ENCODE data around the gene RPS19. TPM values are rescaled to one million over a fixed set of nuclear protein-coding genes. Genes with fewer than 3 reads are reported as not detected.

The RPS19 gene
- total and polyA plus RNA-seq, 10 of the 15 experiments (the other 5 are each of a cell fraction or from before 2014, with no cell fraction given) = 2,615 to 5,578 (median 4,127) TPM

- in situ Hi-C loops (cut with MboI) = no loop called here
- peaks cover 35% of the 10 kb centered on the region for H3K79me2 ChIP-seq (ENCODE audit: control insufficient read depth, insufficient read depth, low read length)
- no TSS peak for BruUV-seq (replicated peaks)
- no peak for TF ChIP-seq PAX5 (IDR thresholded peaks at IDR 0.05; ENCODE audit: borderline replicate concordance, low read depth, low read length)
- no peak for TF ChIP-seq BCL3 (IDR thresholded peaks at IDR 0.05; ENCODE audit: borderline replicate concordance, insufficient read depth, low read depth, low read length, poor library complexity, severe bottlenecking)
- no peak for TF ChIP-seq ZNF217 (IDR thresholded peaks at IDR 0.05)
- TF ChIP-seq KAT2A (conservative IDR thresholded peaks at IDR 0.05; ENCODE audit: control insufficient read depth, low read depth, low read length) = no peak
- TF ChIP-seq CEBPB (IDR thresholded peaks at IDR 0.05; ENCODE audit: borderline replicate concordance in 1 of 2, low read depth in 2 of 2, low read length in 2 of 2) = no peak
- TF ChIP-seq MYB (IDR thresholded peaks at IDR 0.05; ENCODE audit: borderline replicate concordance, low read depth, low read length) = no peak
- no peak for TF ChIP-seq NFXL1 (IDR thresholded peaks at IDR 0.05; ENCODE audit: borderline replicate concordance)
- no peak for TF ChIP-seq LARP7 (IDR thresholded peaks at IDR 0.05)
- no peak for TF ChIP-seq ASH2L (IDR thresholded peaks at IDR 0.05; ENCODE audit: borderline replicate concordance, low read depth)
- no peak for TF ChIP-seq EED (IDR thresholded peaks at IDR 0.05; ENCODE audit: low read depth)
- TF ChIP-seq ZNF207 (IDR thresholded peaks at IDR 0.05; ENCODE audit: borderline replicate concordance) = no peak
- no peak for TF ChIP-seq SREBF1 (IDR thresholded peaks at IDR 0.05; ENCODE audit: low read length)
- TF ChIP-seq HSF1 (IDR thresholded peaks at IDR 0.05; ENCODE audit: low read depth, low read length) = no peak
- no peak for TF ChIP-seq PBX3 (IDR thresholded peaks at IDR 0.05; ENCODE audit: insufficient replicate concordance, low read depth, low read length)
- no peak for TF ChIP-seq PKNOX1 (IDR thresholded peaks at IDR 0.05)
- no peak overlapping the region for H3K4me2 ChIP-seq (ENCODE audit: control insufficient read depth, insufficient read depth)
- H4K20me1 ChIP-seq (ENCODE audit: control insufficient read depth, insufficient read depth) = no peaks in the 10 kb centered on the region
- DNase-seq (ENCODE audit: low read depth, low spot score) (no peak), FAIRE-seq (no peak), ATAC-seq (no peak)
- ChIA-PET SMC1A (ENCODE audit: uncharacterized antibody, unreplicated experiment) (interaction anchor here (1.0 to 1.6 kb wide), 2 partner anchors 17 to 62 kb away, joined by 3 to 5 read pairs; no protein-coding TSS in a partner anchor), RAD21 (ENCODE audit: unreplicated experiment) (interaction anchor here (0.9 to 1.4 kb wide), 3 partner anchors 13 to 30 kb away, joined by 3 to 5 read pairs (median 4); partner anchors contain the start of gene RPS19), CTCF (interaction anchor here (1.0 to 10.8 kb wide), 2 partner anchors 16 to 61 kb away, joined by 3 to 136 read pairs; partner anchors contain the start of gene CD79A), POLR2A (interaction anchor here (0.6 to 6.9 kb wide), 3 partner anchors 17 to 184 kb away, joined by 3 to 90 read pairs (median 4); no protein-coding TSS in a partner anchor)
- H3K36me3 ChIP-seq (ENCODE audit: control insufficient read depth in 2 of 2, insufficient read depth in 2 of 2, low read length in 1 of 2) = peaks cover 18 to 23% of the 10 kb centered on the region in 2 experiments; a peak in 3 of 4 replicates
- no peak overlapping the region for H3K27ac ChIP-seq (ENCODE audit: control insufficient read depth, insufficient read depth)
- H3K4me1 ChIP-seq (ENCODE audit: control insufficient read depth, insufficient read depth, low read length) = peaks cover 30% of the 10 kb centered on the region
- no peak overlapping the region for H2AFZ ChIP-seq (ENCODE audit: control insufficient read depth, low read depth, low read length)
- intact Hi-C loops (cut with micrococcal nuclease; ENCODE audit: unreplicated experiment) = no loop called here
- H3K4me3 ChIP-seq = no peak overlapping the region
- H3K9me3 ChIP-seq (replicated peaks; ENCODE audit: control insufficient read depth, insufficient read depth, low read length) = no peaks in the 10 kb centered on the region
- no peaks in the 10 kb centered on the region for H3K27me3 ChIP-seq (replicated peaks in 1 of 2; ENCODE audit: control insufficient read depth in 2 of 2, insufficient read depth in 2 of 2, low read length in 1 of 2)
- no peak overlapping the region for H3K9ac ChIP-seq (ENCODE audit: control insufficient read depth, insufficient read depth, low read length)
- 79% methylated on average over 8 of the region's 8 CpGs for WGBS (ENCODE audit: insufficient coverage, insufficient replicate concordance, low lambda C conversion rate, missing lambda C conversion rate)
Observed at GRCh38 chr19:41889896-41890295, 29.8 kb downstream of the RPS19 start.

All from GM12878 (cell line).